Adrenal gland (tissue), 5 donors: Measurements from ENCODE around the gene UXT.

Experiments
- CTCF ChIP-seq, 6 experiments: fragments of 450-650 bp in 4 of 6; fragments of 200-600 bp in 2 of 6; sonication (generic) in 1 of 6; IDR thresholded peaks; 1 replicate in 5 of 6; 2 replicates in 1 of 6; pipeline versions ENCODE4 v1.5.1 to v1.8.0; 2016 to 2021; ENCODE audit warnings: antibody characterized with exemption in 6 of 6, mild to moderate bottlenecking in 2 of 6, moderate library complexity in 1 of 6
- POLR2A ChIP-seq, 2 donors: fragments of 450-650 bp; IDR thresholded peaks; one replicate each; pipeline ENCODE4 v1.6.1; 2017; ENCODE audit warnings: antibody characterized with exemption in 2 of 2, mild to moderate bottlenecking in 2 of 2, moderate library complexity in 1 of 2
- donor health status: DM: no; HTN: no; CAD: no.

GRCh38 chrX:47650164-47651042 is 8.6 kb downstream of the UXT start, which contains the start of gene ELK1:
- TF ChIP-seq CTCF (IDR thresholded peaks at IDR 0.05) (no peak), POLR2A (IDR thresholded peaks at IDR 0.05) (peak; percentile 52 to 71)
